Upper lobe of left lung (tissue), 6 donors: ENCODE data around the gene CCDC127. TPM values are rescaled to one million over a fixed set of nuclear protein-coding genes. Genes with fewer than 3 reads are reported as not detected.

Experiments used
- ATAC-seq, 2 donors: fragments of 200-7000 bp; cut with Tn5 transposase; one replicate each; pipeline ENCODE4 v1.9.1; 2022; ENCODE audit warnings: mild to moderate bottlenecking in 2 of 2, moderate library complexity in 2 of 2; ENCODE audit not compliant: low FRiP score in 2 of 2
- DNase-seq, 2 donors: peaks; one replicate each; pipeline ENCODE4 v3.0.0-alpha.2; 2019 to 2020
- H3K27ac ChIP-seq, 4 donors: fragments of 200-600 bp; sonication (generic); one replicate each; pipeline ENCODE4 v1.5.1; 2016 to 2019
- H3K27me3 ChIP-seq, 4 donors: fragments of 200-600 bp; sonication (generic); one replicate each; pipeline ENCODE4 v1.5.1; 2017 to 2019
- H3K36me3 ChIP-seq, 4 donors: fragments of 200-600 bp; sonication (generic); one replicate each; pipeline ENCODE4 v1.5.1; 2016 to 2019
- H3K4me1 ChIP-seq, 4 donors: fragments of 200-600 bp; sonication (generic); one replicate each; pipeline ENCODE4 v1.5.1; 2018 to 2019
- H3K4me3 ChIP-seq, 4 donors: fragments of 200-600 bp; sonication (generic); one replicate each; pipeline ENCODE4 v1.5.1; 2017 to 2019; ENCODE audit warnings: mild to moderate bottlenecking in 2 of 4, moderate library complexity in 1 of 4
- H3K9me3 ChIP-seq, 4 donors: fragments of 200-600 bp; sonication (generic); one replicate each; pipeline ENCODE4 v1.5.1; 2018 to 2019
- EP300 ChIP-seq, 4 donors: sonication (generic); formaldehyde crosslinking; IDR thresholded peaks; one replicate each; pipeline ENCODE4 v1.5.1; 2017; ENCODE audit warnings: antibody characterized with exemption in 4 of 4, control low read depth in 2 of 4
- POLR2A ChIP-seq, 4 donors: fragments of 450-650 bp; IDR thresholded peaks; one replicate each; pipeline ENCODE4 v1.5.1; 2016 to 2017; ENCODE audit warnings: antibody characterized with exemption in 4 of 4, mild to moderate bottlenecking in 2 of 4
- POLR2AphosphoS5 ChIP-seq, 2 donors: sonication (generic); formaldehyde crosslinking; IDR thresholded peaks; one replicate each; pipeline ENCODE4 v1.5.1; 2017; ENCODE audit warnings: antibody characterized with exemption in 2 of 2
- WGBS, 2 donors: methylation state at CpG; one replicate each; pipeline ENCODE4 v1.1.5; 2017 to 2018; 5-methylcytosine and 5-hydroxymethylcytosine counted together
- total RNA-seq, 6 donors: library from RNA; depleted of rRNA in 4 of 6; stranded (reverse); fragments of >200 nt in 4 of 6; gene quantifications; one replicate each; pipeline versions ENCODE4 v1.1.0 to v1.2.1, GENCODE V29; 2016 to 2021
- TF ChIP-seq, protein P1 (sequence below), 6 experiments: fragments of 450-650 bp in 4 of 6; fragments of 200-600 bp in 2 of 6; sonication (generic) in 2 of 6; IDR thresholded peaks; one replicate each; pipeline ENCODE4 v1.5.1; 2016 to 2019; ENCODE audit warnings: antibody characterized with exemption in 6 of 6
- donor health status: DM: no; HTN: no; CAD: no; lungs with moderate emphysema.
- donor health status: DM: no; HTN: yes; CAD: no; lungs with severe emphysema.

The CCDC127 gene
- total RNA-seq, 6 donors from 2014 or later: 3.1 to 8.5 (median 4.8) TPM

DNA sequence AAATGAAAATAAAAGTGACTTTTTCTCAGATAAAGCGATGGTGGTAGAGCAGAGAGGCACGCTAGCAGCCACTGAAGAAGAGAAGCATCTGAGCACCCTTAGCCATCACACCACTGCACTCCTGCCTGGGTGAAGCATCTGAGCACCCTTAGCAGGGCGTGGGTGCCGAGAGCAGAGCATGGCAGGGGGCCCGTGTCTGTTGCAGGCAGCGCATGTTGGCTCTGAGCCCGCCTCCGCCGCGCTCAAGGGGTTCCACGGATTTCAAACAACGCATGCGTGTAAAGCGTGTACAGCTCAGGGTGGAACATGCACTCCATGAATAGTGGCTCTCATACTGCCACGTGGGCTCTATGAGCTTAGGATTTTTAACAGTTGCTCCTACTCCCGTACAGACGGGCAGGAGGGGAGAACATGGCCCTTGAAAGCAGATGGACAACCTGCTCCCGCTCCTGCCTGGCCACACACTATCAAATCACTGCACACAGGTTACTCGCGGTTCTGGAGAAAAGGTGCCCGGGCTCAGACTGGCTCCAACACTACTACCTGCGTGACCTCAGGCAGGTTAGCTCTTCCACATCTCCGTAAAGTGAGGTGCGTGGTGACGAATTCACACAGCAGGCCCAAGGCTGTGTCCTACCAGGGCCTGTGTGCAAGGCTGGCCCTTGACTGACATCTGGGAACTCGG, 14.6 kb downstream of the CCDC127 start:
- H3K4me3 ChIP-seq: no peak overlapping the region
- peaks cover 5 to 41% (median 22%) of the 10 kb centered on the region in 4 donors for H3K36me3 ChIP-seq
- 93 to 96% methylated on average over 26 of the region's 26 CpGs for WGBS, 2 donors
- no peak overlapping the region for H3K27ac ChIP-seq
- DNase-seq (no peak), ATAC-seq (no peak)
- H3K4me1 ChIP-seq: no peaks in the 10 kb centered on the region
- no peaks in the 10 kb centered on the region for H3K27me3 ChIP-seq
- no peaks in the 10 kb centered on the region for H3K9me3 ChIP-seq
- TF ChIP-seq, protein P1, sequence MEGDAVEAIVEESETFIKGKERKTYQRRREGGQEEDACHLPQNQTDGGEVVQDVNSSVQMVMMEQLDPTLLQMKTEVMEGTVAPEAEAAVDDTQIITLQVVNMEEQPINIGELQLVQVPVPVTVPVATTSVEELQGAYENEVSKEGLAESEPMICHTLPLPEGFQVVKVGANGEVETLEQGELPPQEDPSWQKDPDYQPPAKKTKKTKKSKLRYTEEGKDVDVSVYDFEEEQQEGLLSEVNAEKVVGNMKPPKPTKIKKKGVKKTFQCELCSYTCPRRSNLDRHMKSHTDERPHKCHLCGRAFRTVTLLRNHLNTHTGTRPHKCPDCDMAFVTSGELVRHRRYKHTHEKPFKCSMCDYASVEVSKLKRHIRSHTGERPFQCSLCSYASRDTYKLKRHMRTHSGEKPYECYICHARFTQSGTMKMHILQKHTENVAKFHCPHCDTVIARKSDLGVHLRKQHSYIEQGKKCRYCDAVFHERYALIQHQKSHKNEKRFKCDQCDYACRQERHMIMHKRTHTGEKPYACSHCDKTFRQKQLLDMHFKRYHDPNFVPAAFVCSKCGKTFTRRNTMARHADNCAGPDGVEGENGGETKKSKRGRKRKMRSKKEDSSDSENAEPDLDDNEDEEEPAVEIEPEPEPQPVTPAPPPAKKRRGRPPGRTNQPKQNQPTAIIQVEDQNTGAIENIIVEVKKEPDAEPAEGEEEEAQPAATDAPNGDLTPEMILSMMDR (IDR thresholded peaks at IDR 0.05): no peak
- TF ChIP-seq POLR2AphosphoS5 (IDR thresholded peaks at IDR 0.05): no peak
- no peak for TF ChIP-seq POLR2A (IDR thresholded peaks at IDR 0.05)
- no peak for TF ChIP-seq EP300 (IDR thresholded peaks at IDR 0.05)

DNA sequence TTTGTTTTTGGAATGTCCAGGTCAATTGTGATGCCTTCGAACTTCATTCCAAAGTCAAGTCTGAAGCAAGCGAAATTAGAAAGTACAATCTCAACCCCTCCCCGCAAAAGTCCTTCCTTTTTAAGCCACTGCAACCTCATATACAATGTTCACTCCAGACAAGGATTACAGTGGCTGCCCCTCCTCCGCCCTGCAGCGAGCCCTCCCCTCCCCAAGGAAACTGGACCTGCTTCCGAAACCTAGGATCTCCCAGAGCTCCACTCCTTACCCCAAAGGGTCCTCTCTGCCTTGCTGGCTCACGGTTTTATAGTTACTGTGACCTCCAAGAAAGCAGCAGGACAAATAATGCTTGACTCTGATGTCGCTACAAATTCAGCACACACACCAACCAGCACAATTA, 16.3 kb downstream of the CCDC127 start:
- 94 to 95% methylated on average over 8 of the region's 8 CpGs for WGBS, 2 donors

DNA sequence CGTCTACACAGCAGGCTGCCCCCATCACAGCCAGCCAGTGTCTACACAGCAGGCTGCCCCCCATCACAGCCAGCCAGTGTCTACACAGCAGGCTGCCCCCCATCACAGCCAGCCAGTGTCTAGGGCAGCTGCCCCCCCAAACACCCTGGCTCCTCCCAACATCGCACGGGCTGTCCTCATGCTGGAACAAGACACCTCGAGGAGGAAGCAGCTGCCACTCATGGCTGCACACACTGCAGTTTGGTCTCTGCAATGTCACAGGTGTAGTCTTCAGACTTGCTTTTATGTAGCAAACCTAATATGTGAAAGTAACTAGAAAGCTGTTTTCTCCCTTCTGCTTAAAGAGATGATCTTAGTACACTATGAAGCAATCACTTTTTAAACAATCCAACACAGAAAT, 17.0 kb downstream of the CCDC127 start:
- Histone ChIP-seq H3K36me3 (peaks cover 5 to 31% (median 19%) of the 10 kb centered on the region in 4 donors), H3K4me1 (no peaks in the 10 kb centered on the region), H3K27me3 (no peaks in the 10 kb centered on the region), H3K27ac (no peak overlapping the region), H3K9me3 (no peaks in the 10 kb centered on the region), H3K4me3 (no peak overlapping the region)
- ATAC-seq (no peak), DNase-seq (no peak)
- TF ChIP-seq, protein P1 (IDR thresholded peaks at IDR 0.05): no peak
- TF ChIP-seq POLR2A (IDR thresholded peaks at IDR 0.05) (no peak), EP300 (IDR thresholded peaks at IDR 0.05) (no peak), POLR2AphosphoS5 (IDR thresholded peaks at IDR 0.05) (no peak)
- 54 to 78% methylated on average over 3 of the region's 4 CpGs for WGBS, 2 donors

More for the DNA sequence above, 16.3 kb downstream of the CCDC127 start:
- TF ChIP-seq POLR2AphosphoS5 (IDR thresholded peaks at IDR 0.05): no peak
- no peak for TF ChIP-seq EP300 (IDR thresholded peaks at IDR 0.05)
- TF ChIP-seq POLR2A (IDR thresholded peaks at IDR 0.05): no peak
- TF ChIP-seq, protein P1 (IDR thresholded peaks at IDR 0.05): no peak
- H3K36me3 ChIP-seq: peaks cover 5 to 36% (median 22%) of the 10 kb centered on the region in 4 donors
- H3K4me3 ChIP-seq: no peak overlapping the region
- no peak for ATAC-seq
- no peak overlapping the region for H3K27ac ChIP-seq
- no peaks in the 10 kb centered on the region for H3K4me1 ChIP-seq
- H3K27me3 ChIP-seq: no peaks in the 10 kb centered on the region
- no peaks in the 10 kb centered on the region for H3K9me3 ChIP-seq
- no peak for DNase-seq

DNA sequence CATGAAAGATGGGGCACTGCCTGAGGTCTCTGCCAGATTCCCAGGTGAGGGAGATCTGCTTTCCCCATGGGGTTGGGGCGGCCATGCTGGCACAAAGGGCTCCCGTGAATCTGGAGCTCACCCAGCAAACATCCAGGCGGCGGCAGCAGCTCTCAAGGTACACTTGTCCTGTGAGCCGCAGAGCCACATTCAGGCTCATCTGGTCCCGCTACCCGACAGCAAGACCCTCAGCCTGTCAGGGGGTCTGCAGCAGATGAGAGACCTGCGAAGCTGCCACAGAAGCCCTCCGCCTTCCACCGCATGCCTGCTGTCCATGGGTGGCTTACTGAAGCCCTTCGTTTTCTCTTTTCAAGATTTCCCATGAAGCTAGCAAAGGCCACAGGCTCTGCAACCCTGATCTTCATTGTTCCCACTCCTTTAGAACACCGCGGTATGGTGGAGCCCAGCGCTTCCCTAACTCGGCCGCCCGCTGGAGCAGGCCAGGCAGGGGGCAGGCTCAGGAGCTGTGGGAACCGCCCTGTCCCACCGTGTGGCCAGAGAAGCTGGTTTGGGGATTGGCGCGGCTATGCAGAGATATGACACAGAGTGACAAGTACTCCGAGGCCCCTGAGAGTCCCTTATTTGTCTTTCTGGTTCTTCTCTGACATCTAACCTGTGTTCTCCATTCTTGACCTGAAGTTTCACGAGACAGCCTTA, 17.9 kb downstream of the CCDC127 start:
- no peaks in the 10 kb centered on the region for H3K4me1 ChIP-seq
- 86 to 95% methylated on average over 17 to 19 of the region's 23 CpGs for WGBS, 2 donors

More for the DNA sequence above, 17.9 kb downstream of the CCDC127 start:
- Histone ChIP-seq H3K36me3 (peaks cover 3 to 23% (median 13%) of the 10 kb centered on the region in 4 donors), H3K27me3 (no peaks in the 10 kb centered on the region), H3K27ac (no peak overlapping the region), H3K9me3 (no peaks in the 10 kb centered on the region), H3K4me3 (no peak overlapping the region)
- ATAC-seq: no peak
- TF ChIP-seq EP300 (IDR thresholded peaks at IDR 0.05): no peak
- no peak for TF ChIP-seq POLR2AphosphoS5 (IDR thresholded peaks at IDR 0.05)
- TF ChIP-seq, protein P1 (IDR thresholded peaks at IDR 0.05): no peak
- no peak for TF ChIP-seq POLR2A (IDR thresholded peaks at IDR 0.05)
- DNase-seq: no peak
